Uterus (tissue), 2 donors: ENCODE data around the gene OGG1.

Experiments used
- CTCF ChIP-seq, 4 experiments: fragments of 200-600 bp in 2 of 4; fragments of 450-650 bp in 2 of 4; sonication (generic) in 2 of 4; IDR thresholded peaks; one replicate each; pipeline ENCODE4 v1.5.1; 2016 to 2019; ENCODE audit warnings: antibody characterized with exemption in 4 of 4, mild to moderate bottlenecking in 2 of 4, moderate library complexity in 1 of 4
- POLR2A ChIP-seq, 2 donors: fragments of 450-650 bp; IDR thresholded peaks; one replicate each; pipeline ENCODE4 v1.6.1; 2016; ENCODE audit warnings: antibody characterized with exemption in 2 of 2, mild to moderate bottlenecking in 1 of 2, moderate library complexity in 1 of 2

- TF ChIP-seq CTCF (IDR thresholded peaks at IDR 0.05) (no peak), POLR2A (IDR thresholded peaks at IDR 0.05) (no peak)
Observed at GRCh38 chr3:9769012-9769411, 19.3 kb downstream of the OGG1 start.
